ENCODE results near the gene TTYH3.

The TTYH3 gene

DNA sequence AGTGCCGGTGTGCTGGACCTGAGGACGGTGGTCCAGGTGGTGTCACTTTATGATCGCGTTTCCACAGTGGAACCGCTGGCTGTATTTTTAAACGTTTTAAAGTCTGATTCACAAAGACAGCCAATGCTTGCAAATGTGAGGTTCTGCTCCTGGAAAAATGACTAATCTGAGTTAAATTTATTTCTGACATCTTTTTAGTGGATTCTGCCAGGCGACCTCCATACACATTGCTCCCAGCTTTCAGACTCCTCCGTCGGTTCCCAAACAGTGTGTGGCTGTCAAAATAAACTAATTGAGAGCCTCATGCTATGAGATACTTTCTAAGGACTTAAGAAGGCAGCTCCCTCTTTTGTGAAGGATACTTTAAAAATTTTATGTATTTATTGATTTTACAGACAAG, 12.7 kb upstream of the TTYH3 start:
- no peak overlapping the region for H3K27ac ChIP-seq
- no peak for TF ChIP-seq ZFX (IDR thresholded peaks at IDR 0.05; ENCODE audit: borderline replicate concordance)
- TF ChIP-seq, protein P1, sequence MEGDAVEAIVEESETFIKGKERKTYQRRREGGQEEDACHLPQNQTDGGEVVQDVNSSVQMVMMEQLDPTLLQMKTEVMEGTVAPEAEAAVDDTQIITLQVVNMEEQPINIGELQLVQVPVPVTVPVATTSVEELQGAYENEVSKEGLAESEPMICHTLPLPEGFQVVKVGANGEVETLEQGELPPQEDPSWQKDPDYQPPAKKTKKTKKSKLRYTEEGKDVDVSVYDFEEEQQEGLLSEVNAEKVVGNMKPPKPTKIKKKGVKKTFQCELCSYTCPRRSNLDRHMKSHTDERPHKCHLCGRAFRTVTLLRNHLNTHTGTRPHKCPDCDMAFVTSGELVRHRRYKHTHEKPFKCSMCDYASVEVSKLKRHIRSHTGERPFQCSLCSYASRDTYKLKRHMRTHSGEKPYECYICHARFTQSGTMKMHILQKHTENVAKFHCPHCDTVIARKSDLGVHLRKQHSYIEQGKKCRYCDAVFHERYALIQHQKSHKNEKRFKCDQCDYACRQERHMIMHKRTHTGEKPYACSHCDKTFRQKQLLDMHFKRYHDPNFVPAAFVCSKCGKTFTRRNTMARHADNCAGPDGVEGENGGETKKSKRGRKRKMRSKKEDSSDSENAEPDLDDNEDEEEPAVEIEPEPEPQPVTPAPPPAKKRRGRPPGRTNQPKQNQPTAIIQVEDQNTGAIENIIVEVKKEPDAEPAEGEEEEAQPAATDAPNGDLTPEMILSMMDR (IDR thresholded peaks at IDR 0.05) = no peak

DNA sequence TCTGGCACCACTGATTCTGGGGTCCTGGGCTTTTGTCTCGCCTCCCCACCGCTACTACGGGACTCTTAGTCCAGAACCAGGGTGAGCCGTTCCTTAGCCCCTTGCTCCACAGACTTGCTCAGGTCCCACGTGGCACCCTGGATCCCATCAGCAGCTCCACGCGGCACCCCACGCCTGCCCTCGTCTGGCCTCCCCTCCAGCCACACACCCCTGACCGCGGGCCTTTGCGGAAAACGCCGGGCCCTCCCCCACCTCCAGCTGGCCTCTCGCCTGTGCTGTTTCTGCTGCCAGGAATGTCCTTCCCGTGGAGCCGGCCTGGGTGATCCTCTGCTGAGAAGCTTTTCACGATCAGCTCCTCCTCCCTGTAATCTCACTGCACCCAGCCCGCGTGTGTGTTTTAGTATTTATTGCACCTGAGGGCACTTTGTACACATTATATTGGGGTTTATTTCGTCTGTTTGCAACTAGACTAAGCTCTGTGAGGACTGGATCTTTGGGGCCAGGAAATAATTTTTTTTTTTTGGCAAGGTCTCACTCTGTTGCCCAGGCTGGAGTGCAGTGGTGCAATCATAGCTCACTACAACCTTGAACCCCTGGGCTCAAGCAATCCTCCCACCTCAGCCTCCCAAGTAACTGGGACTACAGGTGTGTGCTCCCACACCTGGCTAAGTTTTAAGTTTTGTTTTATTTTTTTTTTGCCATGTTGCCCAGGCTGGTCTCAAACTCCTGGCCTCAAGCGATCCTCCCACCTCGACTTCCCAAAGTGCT, 10.5 kb upstream of the TTYH3 start:
- no peak for TF ChIP-seq ZFX (IDR thresholded peaks at IDR 0.05; ENCODE audit: borderline replicate concordance)
- TF ChIP-seq, protein P1 (IDR thresholded peaks at IDR 0.05) = no peak
- H3K27ac ChIP-seq = no peak overlapping the region

DNA sequence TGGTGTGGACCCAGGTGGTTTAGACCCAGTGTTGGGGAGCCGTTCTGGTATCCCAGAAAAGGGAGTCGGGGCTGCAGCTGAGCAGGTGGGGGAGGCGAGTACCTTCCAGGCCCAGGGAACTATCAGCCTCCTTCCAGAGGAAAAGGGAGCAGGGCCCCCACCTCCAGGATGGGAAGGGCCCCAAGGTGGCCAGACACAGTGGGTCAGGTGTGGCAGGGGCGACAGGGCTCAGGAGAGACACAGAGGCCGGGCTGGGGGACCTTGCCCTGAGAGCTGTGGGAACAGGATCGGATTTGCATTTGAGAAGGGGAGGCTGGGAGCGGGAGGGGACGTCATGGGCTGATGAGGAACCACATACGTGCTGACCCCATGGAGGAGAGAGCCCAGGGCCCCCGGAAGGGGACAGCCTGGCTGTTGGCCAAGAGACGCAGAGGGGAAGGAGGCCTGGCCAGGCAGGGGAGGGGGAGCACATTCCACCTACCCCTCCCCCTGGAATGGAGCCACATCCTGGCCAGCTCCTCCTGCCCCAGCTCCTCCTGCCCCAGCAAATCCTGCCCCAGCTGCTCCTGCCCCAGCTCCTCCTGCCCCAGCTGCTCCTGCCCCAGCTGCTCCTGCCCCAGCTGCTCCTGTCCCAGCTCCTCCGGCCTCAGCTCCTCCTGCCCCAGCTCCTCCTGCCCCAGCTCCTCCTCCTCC, 9.7 kb upstream of the TTYH3 start:
- H3K27ac ChIP-seq = no peak overlapping the region
- TF ChIP-seq ZFX (IDR thresholded peaks at IDR 0.05; ENCODE audit: borderline replicate concordance) = no peak
- TF ChIP-seq, protein P1 (IDR thresholded peaks at IDR 0.05) = no peak

DNA sequence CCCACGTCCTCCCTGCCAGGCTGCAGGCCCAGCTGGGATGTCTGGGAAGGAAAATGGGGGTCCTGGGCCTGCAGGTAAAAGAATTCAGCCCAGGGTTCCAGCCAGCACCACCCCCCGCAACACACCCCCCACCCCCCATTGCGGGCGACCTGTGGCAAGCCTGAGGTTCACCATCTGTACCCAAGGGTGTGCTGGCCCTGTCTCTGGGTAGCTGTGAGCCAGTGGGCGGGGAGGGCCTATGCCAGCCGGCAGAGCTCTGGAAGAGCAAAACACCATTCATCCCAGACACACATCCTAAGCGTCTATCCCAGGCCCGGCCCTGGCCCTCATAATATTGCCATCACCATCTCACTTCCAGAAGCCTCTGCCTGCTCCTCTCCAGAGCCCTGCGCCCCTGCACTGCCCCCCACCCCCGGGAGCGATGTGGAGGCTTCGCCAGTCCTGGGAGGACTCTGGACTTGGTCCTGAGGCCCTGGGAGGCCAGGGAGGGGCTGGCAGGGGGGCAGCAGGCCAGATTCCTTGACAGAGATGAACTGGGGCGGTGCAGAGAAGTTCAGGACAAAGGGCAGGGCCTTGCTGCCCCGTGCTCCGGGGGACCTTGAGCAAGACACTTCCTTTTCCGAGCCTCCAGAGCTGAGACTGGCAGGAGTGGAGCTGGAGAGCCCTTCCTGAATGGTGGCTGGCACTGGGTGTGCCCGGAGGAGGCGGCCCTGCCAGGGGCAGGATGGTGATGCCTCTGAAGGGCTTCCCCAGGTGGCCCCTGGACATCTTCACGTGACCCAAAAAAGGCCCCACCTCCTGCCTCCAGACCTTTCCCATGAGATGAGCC, 8.7 kb upstream of the TTYH3 start:
- TF ChIP-seq ZFX (IDR thresholded peaks at IDR 0.05; ENCODE audit: borderline replicate concordance) = no peak
- TF ChIP-seq, protein P1 (IDR thresholded peaks at IDR 0.05) = no peak
- no peak overlapping the region for H3K27ac ChIP-seq

DNA sequence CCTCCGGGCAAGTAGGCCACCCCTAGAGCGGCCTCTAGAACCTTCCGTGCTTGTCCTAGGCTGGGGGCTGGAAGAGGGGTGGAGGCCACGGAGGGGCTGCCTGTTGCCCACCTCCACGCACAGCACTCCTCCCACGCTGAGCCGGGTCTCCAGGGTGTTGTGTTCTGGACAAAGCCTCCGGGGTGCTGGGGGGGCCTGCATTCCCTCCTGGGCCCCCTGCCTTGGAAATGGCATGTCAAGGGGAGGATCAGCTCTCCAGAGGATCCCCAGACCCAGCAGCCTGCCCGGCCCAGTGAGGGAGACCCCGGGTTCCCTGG, 8.1 kb upstream of the TTYH3 start:
- no peak overlapping the region for H3K27ac ChIP-seq
- TF ChIP-seq, protein P1 (IDR thresholded peaks at IDR 0.05) = no peak
- no peak for TF ChIP-seq ZFX (IDR thresholded peaks at IDR 0.05; ENCODE audit: borderline replicate concordance)

DNA sequence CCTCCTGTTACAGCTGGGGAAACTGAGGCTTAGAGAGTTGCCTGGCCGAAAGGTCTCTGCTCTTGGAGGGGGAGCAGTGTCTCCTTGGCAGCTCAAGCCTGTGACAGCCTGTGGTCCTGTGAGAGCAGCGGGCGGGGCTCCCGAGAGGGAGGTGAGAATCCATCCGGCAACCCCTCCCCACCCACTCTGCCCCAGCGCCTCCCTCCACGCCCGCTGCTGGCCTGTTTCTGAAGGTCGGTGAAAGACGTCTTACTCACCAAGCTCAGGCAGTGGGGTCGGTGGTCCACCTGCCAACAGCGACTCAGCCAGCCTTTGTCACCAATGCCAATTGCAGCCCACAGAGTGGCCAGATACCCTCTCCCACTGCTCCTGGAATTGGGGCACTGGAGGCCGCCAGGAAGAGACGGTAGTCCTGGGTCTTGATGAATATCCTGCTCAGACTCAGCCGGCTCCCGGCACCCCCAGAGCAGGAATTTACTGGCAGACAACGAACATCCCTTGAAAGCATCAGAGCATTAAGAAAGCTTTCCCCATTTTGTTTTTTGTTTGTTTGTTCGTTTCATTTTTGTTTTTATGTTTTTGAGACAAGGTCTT, 7.4 kb upstream of the TTYH3 start:
- no peak overlapping the region for H3K27ac ChIP-seq
- TF ChIP-seq, protein P1 (IDR thresholded peaks at IDR 0.05) = no peak

Measured in 22Rv1 (cell line).